ENCODE results near the gene MYPOP. TPM values are rescaled to one million over a fixed set of nuclear protein-coding genes. Genes with fewer than 3 reads are reported as not detected.

Gene MYPOP
- total and polyA plus RNA-seq, 2 of the 13 experiments (the other 11 are each of a cell fraction or from before 2014, with no cell fraction given): 2.3 to 2.7 TPM

GRCh38 chr19:45865269-45865948, 37.0 kb downstream of the MYPOP start (continued):
- TF ChIP-seq, protein P1, sequence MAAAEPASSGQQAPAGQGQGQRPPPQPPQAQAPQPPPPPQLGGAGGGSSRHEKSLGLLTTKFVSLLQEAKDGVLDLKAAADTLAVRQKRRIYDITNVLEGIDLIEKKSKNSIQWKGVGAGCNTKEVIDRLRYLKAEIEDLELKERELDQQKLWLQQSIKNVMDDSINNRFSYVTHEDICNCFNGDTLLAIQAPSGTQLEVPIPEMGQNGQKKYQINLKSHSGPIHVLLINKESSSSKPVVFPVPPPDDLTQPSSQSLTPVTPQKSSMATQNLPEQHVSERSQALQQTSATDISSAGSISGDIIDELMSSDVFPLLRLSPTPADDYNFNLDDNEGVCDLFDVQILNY (CRISPR knock-in tag; conservative IDR thresholded peaks at IDR 0.05): no peak
- TF ChIP-seq ZNF24 (IDR thresholded peaks at IDR 0.05): no peak
- peak; percentile 51; the same call in 1 of the 2 replicates for TF ChIP-seq RBFOX2 (IDR thresholded peaks at IDR 0.05; ENCODE audit: low read depth, low read length)
- no peak; a peak in 1 of 4 replicates for TF ChIP-seq POLR2A (IDR thresholded peaks at IDR 0.05; ENCODE audit: insufficient read depth in 1 of 2, low read depth in 2 of 2, low read length in 2 of 2)
- TF ChIP-seq SP2 (CRISPR knock-in tag; IDR thresholded peaks at IDR 0.05): no peak
- TF ChIP-seq, protein P2, sequence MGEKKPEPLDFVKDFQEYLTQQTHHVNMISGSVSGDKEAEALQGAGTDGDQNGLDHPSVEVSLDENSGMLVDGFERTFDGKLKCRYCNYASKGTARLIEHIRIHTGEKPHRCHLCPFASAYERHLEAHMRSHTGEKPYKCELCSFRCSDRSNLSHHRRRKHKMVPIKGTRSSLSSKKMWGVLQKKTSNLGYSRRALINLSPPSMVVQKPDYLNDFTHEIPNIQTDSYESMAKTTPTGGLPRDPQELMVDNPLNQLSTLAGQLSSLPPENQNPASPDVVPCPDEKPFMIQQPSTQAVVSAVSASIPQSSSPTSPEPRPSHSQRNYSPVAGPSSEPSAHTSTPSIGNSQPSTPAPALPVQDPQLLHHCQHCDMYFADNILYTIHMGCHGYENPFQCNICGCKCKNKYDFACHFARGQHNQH (CRISPR knock-in tag; IDR thresholded peaks at IDR 0.05): no peak
- no peak for TF ChIP-seq MED8 (CRISPR knock-in tag; IDR thresholded peaks at IDR 0.05; ENCODE audit: insufficient replicate concordance)
- no peak for TF ChIP-seq ZSCAN20 (CRISPR knock-in tag; IDR thresholded peaks at IDR 0.05; ENCODE audit: borderline replicate concordance)
- no peak for TF ChIP-seq GATAD2A (CRISPR knock-in tag; IDR thresholded peaks at IDR 0.05)
- no peak for TF ChIP-seq EZH2 (conservative IDR thresholded peaks at IDR 0.05; ENCODE audit: low read depth, low read length)
- TF ChIP-seq DR1 (CRISPR knock-in tag; IDR thresholded peaks at IDR 0.05): no peak
- TF ChIP-seq BCL6 (CRISPR knock-in tag; IDR thresholded peaks at IDR 0.05): no peak
- no peak for TF ChIP-seq DMAP1 (CRISPR knock-in tag; IDR thresholded peaks at IDR 0.05)
- no peak for TF ChIP-seq TBX2 (CRISPR knock-in tag; IDR thresholded peaks at IDR 0.05; ENCODE audit: borderline replicate concordance)
- TF ChIP-seq MED1 (CRISPR knock-in tag; IDR thresholded peaks at IDR 0.05): no peak
- TF ChIP-seq, protein P3, sequence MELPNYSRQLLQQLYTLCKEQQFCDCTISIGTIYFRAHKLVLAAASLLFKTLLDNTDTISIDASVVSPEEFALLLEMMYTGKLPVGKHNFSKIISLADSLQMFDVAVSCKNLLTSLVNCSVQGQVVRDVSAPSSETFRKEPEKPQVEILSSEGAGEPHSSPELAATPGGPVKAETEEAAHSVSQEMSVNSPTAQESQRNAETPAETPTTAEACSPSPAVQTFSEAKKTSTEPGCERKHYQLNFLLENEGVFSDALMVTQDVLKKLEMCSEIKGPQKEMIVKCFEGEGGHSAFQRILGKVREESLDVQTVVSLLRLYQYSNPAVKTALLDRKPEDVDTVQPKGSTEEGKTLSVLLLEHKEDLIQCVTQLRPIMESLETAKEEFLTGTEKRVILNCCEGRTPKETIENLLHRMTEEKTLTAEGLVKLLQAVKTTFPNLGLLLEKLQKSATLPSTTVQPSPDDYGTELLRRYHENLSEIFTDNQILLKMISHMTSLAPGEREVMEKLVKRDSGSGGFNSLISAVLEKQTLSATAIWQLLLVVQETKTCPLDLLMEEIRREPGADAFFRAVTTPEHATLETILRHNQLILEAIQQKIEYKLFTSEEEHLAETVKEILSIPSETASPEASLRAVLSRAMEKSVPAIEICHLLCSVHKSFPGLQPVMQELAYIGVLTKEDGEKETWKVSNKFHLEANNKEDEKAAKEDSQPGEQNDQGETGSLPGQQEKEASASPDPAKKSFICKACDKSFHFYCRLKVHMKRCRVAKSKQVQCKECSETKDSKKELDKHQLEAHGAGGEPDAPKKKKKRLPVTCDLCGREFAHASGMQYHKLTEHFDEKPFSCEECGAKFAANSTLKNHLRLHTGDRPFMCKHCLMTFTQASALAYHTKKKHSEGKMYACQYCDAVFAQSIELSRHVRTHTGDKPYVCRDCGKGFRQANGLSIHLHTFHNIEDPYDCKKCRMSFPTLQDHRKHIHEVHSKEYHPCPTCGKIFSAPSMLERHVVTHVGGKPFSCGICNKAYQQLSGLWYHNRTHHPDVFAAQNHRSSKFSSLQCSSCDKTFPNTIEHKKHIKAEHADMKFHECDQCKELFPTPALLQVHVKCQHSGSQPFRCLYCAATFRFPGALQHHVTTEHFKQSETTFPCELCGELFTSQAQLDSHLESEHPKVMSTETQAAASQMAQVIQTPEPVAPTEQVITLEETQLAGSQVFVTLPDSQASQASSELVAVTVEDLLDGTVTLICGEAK (IDR thresholded peaks at IDR 0.05): no peak
- TF ChIP-seq, protein P3 (CRISPR knock-in tag; IDR thresholded peaks at IDR 0.05): 0 out of 2 replicates have a peak, but pooled peaks have one; percentile 3
- TF ChIP-seq KAT7 (CRISPR knock-in tag; IDR thresholded peaks at IDR 0.05; ENCODE audit: borderline replicate concordance): no peak
- 0 out of 2 replicates have a peak, but pooled peaks have one; percentile 41 for TF ChIP-seq ZNF572 (CRISPR knock-in tag; IDR thresholded peaks at IDR 0.05)
